ENCODE data around the gene ADPRM.

Gene ADPRM

GRCh38 chr17:10673312-10673711 is 24.1 kb upstream of the ADPRM start:
- H4K20me1 ChIP-seq (ENCODE audit: insufficient read depth, low read length), result no peaks in the 10 kb centered on the region
- H3K79me2 ChIP-seq (ENCODE audit: insufficient read depth, low read length), result no peaks in the 10 kb centered on the region
- H3K27me3 ChIP-seq (ENCODE audit: insufficient read depth, low read length, poor library complexity), result no peaks in the 10 kb centered on the region
- H3K9ac ChIP-seq (ENCODE audit: low read depth, low read length), result no peak overlapping the region
- H3K4me1 ChIP-seq (ENCODE audit: insufficient read depth, low read length), result no peaks in the 10 kb centered on the region
- no peak overlapping the region for H3K4me2 ChIP-seq (ENCODE audit: insufficient read depth, low read length)
- no peak overlapping the region for H2AFZ ChIP-seq (ENCODE audit: low read depth, low read length)
- no peak overlapping the region for H3K27ac ChIP-seq (ENCODE audit: low read length)
- no peak for ATAC-seq (ENCODE audit: insufficient read depth, low read depth)
- TF ChIP-seq CTCF (IDR thresholded peaks at IDR 0.05; ENCODE audit: borderline replicate concordance, extremely low read depth, low read length, poor library complexity, severe bottlenecking), result no peak
- no peak for TF ChIP-seq EZH2 (IDR thresholded peaks at IDR 0.05; ENCODE audit: borderline replicate concordance, low read depth, low read length, severe bottlenecking)
- peaks cover 34% of the 10 kb centered on the region for H3K36me3 ChIP-seq (ENCODE audit: insufficient read depth, low read length)
- DNase-seq, result no peak
- no peak overlapping the region for H3K4me3 ChIP-seq (ENCODE audit: low read depth in 1 of 2, low read length in 2 of 2)
- H3K9me3 ChIP-seq (ENCODE audit: insufficient read depth, low read length, severe bottlenecking), result no peaks in the 10 kb centered on the region

- Histone ChIP-seq H2AFZ (ENCODE audit: low read depth, low read length) (no peak overlapping the region), H3K4me1 (ENCODE audit: insufficient read depth, low read length) (no peaks in the 10 kb centered on the region), H3K79me2 (ENCODE audit: insufficient read depth, low read length) (no peaks in the 10 kb centered on the region), H3K36me3 (ENCODE audit: insufficient read depth, low read length) (peaks cover 47% of the 10 kb centered on the region), H3K27ac (ENCODE audit: low read length) (no peak overlapping the region), H3K4me2 (ENCODE audit: insufficient read depth, low read length) (no peak overlapping the region), H3K4me3 (ENCODE audit: low read depth in 1 of 2, low read length in 2 of 2) (no peak overlapping the region), H4K20me1 (ENCODE audit: insufficient read depth, low read length) (no peaks in the 10 kb centered on the region), H3K27me3 (ENCODE audit: insufficient read depth, low read length, poor library complexity) (no peaks in the 10 kb centered on the region), H3K9me3 (ENCODE audit: insufficient read depth, low read length, severe bottlenecking) (no peaks in the 10 kb centered on the region), H3K9ac (ENCODE audit: low read depth, low read length) (no peak overlapping the region)
- no peak for ATAC-seq (ENCODE audit: insufficient read depth, low read depth)
- no peak for DNase-seq
- TF ChIP-seq EZH2 (IDR thresholded peaks at IDR 0.05; ENCODE audit: borderline replicate concordance, low read depth, low read length, severe bottlenecking) (no peak), CTCF (IDR thresholded peaks at IDR 0.05; ENCODE audit: borderline replicate concordance, extremely low read depth, low read length, poor library complexity, severe bottlenecking) (no peak)
Observed at GRCh38 chr17:10674704-10675103, 22.7 kb upstream of the ADPRM start.

- H3K9ac ChIP-seq (ENCODE audit: low read depth, low read length), result no peak overlapping the region
- no peak overlapping the region for H3K4me2 ChIP-seq (ENCODE audit: insufficient read depth, low read length)
- DNase-seq, result no peak
- peaks cover 4% of the 10 kb centered on the region; the same call in 1 of the 2 replicates for H4K20me1 ChIP-seq (ENCODE audit: insufficient read depth, low read length)
- no peaks in the 10 kb centered on the region for H3K4me1 ChIP-seq (ENCODE audit: insufficient read depth, low read length)
- ATAC-seq (ENCODE audit: insufficient read depth, low read depth), result no peak
- no peak overlapping the region for H3K4me3 ChIP-seq (ENCODE audit: low read depth in 1 of 2, low read length in 2 of 2)
- TF ChIP-seq EZH2 (IDR thresholded peaks at IDR 0.05; ENCODE audit: borderline replicate concordance, low read depth, low read length, severe bottlenecking) (no peak), CTCF (IDR thresholded peaks at IDR 0.05; ENCODE audit: borderline replicate concordance, extremely low read depth, low read length, poor library complexity, severe bottlenecking) (no peak)
- H3K79me2 ChIP-seq (ENCODE audit: insufficient read depth, low read length), result peaks cover 3% of the 10 kb centered on the region; the same call in 1 of the 2 replicates
- peaks cover 86% of the 10 kb centered on the region for H3K36me3 ChIP-seq (ENCODE audit: insufficient read depth, low read length)
- no peak overlapping the region for H2AFZ ChIP-seq (ENCODE audit: low read depth, low read length)
- H3K9me3 ChIP-seq (ENCODE audit: insufficient read depth, low read length, severe bottlenecking), result no peaks in the 10 kb centered on the region
- H3K27me3 ChIP-seq (ENCODE audit: insufficient read depth, low read length, poor library complexity), result no peaks in the 10 kb centered on the region
- no peak overlapping the region for H3K27ac ChIP-seq (ENCODE audit: low read length)
Observed at GRCh38 chr17:10681866-10682446, 15.4 kb upstream of the ADPRM start.
